ENCODE measurements around the gene AP5B1.
"Not testable (repeated sequence)": the region's sequence is repeated elsewhere in the genome, so short reads cannot be mapped to it uniquely, and the experiment has no call there.

AP5B1 gene

DNA sequence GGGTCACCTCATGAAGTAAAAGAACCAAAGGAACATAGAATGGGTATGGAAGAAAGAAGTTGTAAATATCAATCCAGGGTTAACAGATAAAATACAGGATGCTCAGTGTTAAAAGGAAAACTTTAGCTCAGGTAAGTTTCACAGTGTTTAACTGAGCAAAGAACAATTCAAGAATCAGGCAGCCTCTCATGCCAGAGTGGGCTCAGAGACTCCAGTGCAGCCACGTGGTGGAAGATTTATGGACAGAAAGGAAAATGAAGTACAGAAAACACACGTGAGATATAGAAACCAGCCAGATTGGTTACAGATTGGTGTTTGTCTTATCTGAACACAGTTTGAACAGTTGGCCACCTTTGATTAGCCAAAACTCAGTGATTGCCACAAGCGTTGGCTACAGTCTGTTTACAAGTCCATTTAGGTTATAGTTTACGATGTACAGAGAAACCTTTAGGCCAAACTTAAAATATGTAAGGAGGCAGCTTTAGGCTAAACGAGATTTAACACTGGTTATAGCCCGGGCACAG, 9.1 kb downstream of the AP5B1 start:
- no peak overlapping the region for H3K4me3 ChIP-seq (ENCODE audit: low read length)
- DNase-seq (ENCODE audit: low read depth) = no peak
- TF ChIP-seq, protein P1, sequence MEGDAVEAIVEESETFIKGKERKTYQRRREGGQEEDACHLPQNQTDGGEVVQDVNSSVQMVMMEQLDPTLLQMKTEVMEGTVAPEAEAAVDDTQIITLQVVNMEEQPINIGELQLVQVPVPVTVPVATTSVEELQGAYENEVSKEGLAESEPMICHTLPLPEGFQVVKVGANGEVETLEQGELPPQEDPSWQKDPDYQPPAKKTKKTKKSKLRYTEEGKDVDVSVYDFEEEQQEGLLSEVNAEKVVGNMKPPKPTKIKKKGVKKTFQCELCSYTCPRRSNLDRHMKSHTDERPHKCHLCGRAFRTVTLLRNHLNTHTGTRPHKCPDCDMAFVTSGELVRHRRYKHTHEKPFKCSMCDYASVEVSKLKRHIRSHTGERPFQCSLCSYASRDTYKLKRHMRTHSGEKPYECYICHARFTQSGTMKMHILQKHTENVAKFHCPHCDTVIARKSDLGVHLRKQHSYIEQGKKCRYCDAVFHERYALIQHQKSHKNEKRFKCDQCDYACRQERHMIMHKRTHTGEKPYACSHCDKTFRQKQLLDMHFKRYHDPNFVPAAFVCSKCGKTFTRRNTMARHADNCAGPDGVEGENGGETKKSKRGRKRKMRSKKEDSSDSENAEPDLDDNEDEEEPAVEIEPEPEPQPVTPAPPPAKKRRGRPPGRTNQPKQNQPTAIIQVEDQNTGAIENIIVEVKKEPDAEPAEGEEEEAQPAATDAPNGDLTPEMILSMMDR (IDR thresholded peaks at IDR 0.05; ENCODE audit: insufficient read depth, low read depth, low read length, missing control alignments) = no peak

DNA sequence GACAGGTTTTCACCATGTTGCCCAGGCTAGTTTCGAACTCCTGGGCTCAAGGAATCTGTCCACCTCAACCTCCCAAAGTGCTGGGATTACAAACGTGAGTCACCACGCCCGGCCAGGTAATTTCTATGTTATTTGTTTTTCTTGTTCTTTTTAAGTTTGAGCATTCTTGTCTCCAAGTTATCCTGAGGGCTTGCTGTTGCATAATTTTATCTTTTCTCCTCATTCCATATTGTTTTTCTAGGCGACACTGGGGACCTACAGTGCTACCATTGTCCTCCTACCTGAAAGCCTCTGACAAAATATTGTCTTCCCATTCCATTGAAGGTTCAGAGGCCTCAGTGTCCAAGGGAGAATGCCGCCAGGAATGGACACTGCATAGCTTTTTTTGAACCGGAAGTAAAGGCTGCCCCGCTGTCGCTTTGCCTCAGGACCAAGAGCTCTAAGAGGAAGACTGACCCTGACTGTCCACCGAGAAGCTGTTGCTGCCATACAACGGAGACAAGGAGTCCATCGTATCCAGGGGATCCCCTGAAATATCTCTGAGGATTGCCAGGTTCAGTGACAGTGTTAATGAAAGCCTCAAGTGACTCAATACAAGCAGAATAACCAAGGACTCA, 9.7 kb downstream of the AP5B1 start:
- H3K4me3 ChIP-seq (ENCODE audit: low read length) = no peak overlapping the region
- no peak for DNase-seq (ENCODE audit: low read depth)
- TF ChIP-seq, protein P1 (IDR thresholded peaks at IDR 0.05; ENCODE audit: insufficient read depth, low read depth, low read length, missing control alignments) = no peak

DNA sequence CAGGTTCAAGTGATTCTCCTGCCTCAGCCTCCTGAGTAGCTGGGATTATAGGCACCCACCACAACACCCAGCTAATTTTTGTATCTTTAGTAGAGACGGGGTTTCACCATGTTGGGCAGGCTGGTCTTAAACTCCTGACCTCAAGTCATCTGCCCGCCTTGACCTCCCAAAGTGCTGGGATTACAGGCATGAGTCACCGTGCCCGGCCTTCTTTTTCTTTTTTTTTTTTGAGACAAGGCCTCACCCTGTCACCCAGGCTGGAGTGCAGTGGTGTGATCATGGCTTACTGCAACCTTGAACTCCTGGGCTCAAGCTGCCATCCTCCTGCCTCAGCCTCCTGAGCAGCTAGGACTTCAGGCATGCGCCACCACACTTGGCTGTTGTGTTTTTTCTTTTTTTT, 13.0 kb downstream of the AP5B1 start:
- H3K4me3 ChIP-seq (ENCODE audit: low read length); DNase-seq (ENCODE audit: low read depth): not testable (repeated sequence)

DNA sequence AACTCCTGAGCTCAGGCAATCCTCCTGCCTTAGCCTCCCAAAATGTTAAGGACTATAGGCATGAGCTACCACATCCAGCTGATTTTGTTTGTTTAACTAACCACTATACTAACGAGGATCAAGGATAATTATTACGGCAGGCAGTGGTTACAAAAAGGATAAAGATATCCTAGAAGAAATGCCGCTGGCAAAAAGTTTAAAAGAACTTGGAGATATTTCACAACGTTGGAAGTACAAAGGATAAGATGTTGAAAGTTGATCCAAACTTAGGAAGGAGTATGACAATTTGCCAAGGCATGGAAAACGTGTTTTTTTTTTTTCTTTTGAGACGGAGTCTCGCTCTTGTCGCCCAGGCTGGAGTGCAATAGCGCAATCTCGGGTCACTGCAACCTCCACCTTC, 13.4 kb downstream of the AP5B1 start:
- DNase-seq (ENCODE audit: low read depth) = peak; percentile 45
- no peak overlapping the region for H3K4me3 ChIP-seq (ENCODE audit: low read length)
- TF ChIP-seq, protein P1 (IDR thresholded peaks at IDR 0.05; ENCODE audit: insufficient read depth, low read depth, low read length, missing control alignments) = no peak

DNA sequence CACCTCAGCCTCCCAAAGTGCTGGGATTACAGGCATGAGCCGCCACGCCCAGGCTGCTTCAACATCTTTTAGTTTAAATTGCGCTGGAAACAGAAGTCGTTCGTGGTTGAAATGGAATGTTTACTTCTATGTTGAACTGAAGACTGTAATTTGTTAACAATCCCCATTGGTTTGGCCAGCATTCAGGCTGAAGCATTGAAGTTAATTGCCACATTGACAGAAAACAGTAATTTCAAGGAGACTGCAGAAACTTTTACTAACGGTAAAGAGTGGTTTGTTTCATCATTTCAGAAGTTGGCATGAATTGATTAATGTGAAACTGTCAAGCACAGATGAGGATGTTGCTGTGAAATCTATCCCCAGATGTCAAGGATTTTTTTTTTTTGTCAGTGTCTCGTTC, 14.2 kb downstream of the AP5B1 start:
- no peak for DNase-seq (ENCODE audit: low read depth)
- TF ChIP-seq, protein P1 (IDR thresholded peaks at IDR 0.05; ENCODE audit: insufficient read depth, low read depth, low read length, missing control alignments) = no peak
- no peak overlapping the region for H3K4me3 ChIP-seq (ENCODE audit: low read length)

DNA sequence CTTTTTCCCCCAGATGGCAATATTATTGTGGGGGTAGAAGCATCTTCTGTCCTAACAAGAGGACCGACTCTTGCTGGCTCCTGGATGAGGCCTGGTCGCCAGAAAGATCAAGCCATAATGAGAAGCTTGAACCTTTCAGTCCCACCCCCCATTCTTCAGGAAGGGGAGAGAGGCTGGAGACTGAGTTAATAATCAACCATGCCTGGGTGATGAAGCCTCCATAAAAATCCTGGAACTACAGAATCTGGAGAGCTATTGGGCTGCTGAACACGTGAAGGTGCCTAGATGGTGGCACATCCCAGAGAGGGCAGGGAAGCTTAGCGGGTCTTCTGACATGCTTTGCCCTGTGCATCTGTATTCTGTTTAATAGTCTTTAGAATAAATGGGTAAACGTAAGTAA, 16.3 kb downstream of the AP5B1 start:
- TF ChIP-seq, protein P1 (IDR thresholded peaks at IDR 0.05; ENCODE audit: insufficient read depth, low read depth, low read length, missing control alignments) = no peak
- DNase-seq (ENCODE audit: low read depth) = no peak

DNA sequence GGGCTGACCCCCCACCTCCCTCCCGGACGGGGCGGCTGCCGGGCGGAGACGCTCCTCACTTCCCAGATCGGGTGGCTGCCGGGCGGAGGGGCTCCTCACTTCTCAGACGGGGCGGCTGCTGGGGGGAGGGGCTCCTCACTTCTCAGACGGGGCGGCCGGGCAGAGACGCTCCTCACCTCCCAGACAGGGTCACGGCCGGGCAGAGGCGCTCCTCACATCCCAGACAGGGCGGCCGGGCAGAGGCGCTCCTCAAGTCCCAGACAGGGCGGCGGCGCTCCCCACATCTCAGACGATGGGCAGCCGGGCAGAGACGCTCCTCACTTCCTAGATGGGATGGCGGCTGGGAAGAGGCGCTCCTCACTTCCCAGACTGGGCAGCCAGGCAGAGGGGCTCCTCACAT, 18.0 kb downstream of the AP5B1 start:
- not testable (repeated sequence) for H3K4me3 ChIP-seq (ENCODE audit: low read length); DNase-seq (ENCODE audit: low read depth)

More for the DNA sequence above, 16.3 kb downstream of the AP5B1 start:
- H3K4me3 ChIP-seq (ENCODE audit: low read length) = no peak overlapping the region

DNA sequence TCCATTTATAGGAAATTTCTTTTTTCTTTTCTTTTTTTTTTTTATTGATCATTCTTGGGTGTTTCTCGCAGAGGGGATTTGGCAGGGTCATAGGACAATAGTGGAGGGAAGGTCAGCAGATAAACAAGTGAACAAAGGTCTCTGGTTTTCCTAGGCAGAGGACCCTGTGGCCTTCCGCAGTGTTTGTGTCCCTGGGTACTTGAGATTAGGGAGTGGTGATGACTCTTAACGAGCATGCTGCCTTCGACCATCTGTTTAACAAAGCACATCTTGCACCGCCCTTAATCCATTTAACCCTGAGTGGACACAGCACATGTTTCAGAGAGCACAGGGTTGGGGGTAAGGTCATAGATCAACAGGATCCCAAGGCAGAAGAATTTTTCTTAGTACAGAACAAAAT, 18.6 kb downstream of the AP5B1 start:
- not testable (repeated sequence) for H3K4me3 ChIP-seq (ENCODE audit: low read length); DNase-seq (ENCODE audit: low read depth)

All from epithelial cell of esophagus (primary cell).